Gastroesophageal sphincter (tissue), 3 donors: Measurements from ENCODE around the gene IZUMO4.

Source experiments
- CTCF ChIP-seq, 4 experiments: fragments of 200-600 bp in 2 of 4; fragments of 450-650 bp in 2 of 4; sonication (generic) in 1 of 4; IDR thresholded peaks; one replicate each; pipeline ENCODE4 v1.5.1; 2017 to 2019; ENCODE audit warnings: antibody characterized with exemption in 4 of 4, mild to moderate bottlenecking in 2 of 4, moderate library complexity in 2 of 4
- POLR2AphosphoS5 ChIP-seq: sonication (generic); formaldehyde crosslinking; IDR thresholded peaks from one replicate; pipeline ENCODE4 v1.6.1; 2017; ENCODE audit warnings: antibody characterized with exemption

- no peak for TF ChIP-seq CTCF (IDR thresholded peaks at IDR 0.05)
- no peak for TF ChIP-seq POLR2AphosphoS5
Observed at GRCh38 chr19:2072757-2073551, 23.8 kb upstream of the IZUMO4 start.
